HL-60 (cell line): ENCODE results near the gene FLNC.

Source experiments
- DNase-seq, 2 experiments: peaks; one replicate each; pipeline ENCODE4 v3.0.0-alpha.2; 2010 to 2020; ENCODE audit warnings: low read depth in 1 of 2, low spot score in 1 of 2
- H3K27ac ChIP-seq: fragments of 250-450 bp; sonication (Bioruptor Pico); replicated peaks from 2 replicates; pipeline ENCODE4 v1.5.1; 2020; ENCODE audit warnings: mild to moderate bottlenecking, moderate library complexity
- H3K27me3 ChIP-seq: fragments of 250-450 bp; sonication (Bioruptor Pico); 2 replicates; pipeline ENCODE4 v1.5.1; 2021; ENCODE audit warnings: mild to moderate bottlenecking, moderate library complexity; ENCODE audit not compliant: insufficient read depth, poor library complexity, severe bottlenecking
- H3K4me3 ChIP-seq: replicated peaks from 2 replicates; pipeline ENCODE4 v1.5.1; 2011; ENCODE audit warnings: mild to moderate bottlenecking, control low read depth, low read length; ENCODE audit not compliant: insufficient read depth
- GABPA ChIP-seq: IDR thresholded peaks from 2 replicates; pipeline ENCODE4 v1.6.1; 2012; ENCODE audit warnings: low read depth
- POLR2AphosphoS5 ChIP-seq: IDR thresholded peaks from 2 replicates; pipeline ENCODE4 v1.6.1; 2012; ENCODE audit warnings: low read depth
- REST ChIP-seq: IDR thresholded peaks from 2 replicates; pipeline ENCODE4 v1.6.1; 2012; ENCODE audit warnings: low read depth; ENCODE audit not compliant: insufficient replicate concordance
- SPI1 ChIP-seq: IDR thresholded peaks from 2 replicates; pipeline ENCODE4 v1.6.1; 2012; ENCODE audit warnings: low read depth, mild to moderate bottlenecking, borderline replicate concordance
- TF ChIP-seq, protein P1 (sequence below): IDR thresholded peaks from one replicate; pipeline ENCODE4 v1.5.1; 2011; ENCODE audit warnings: low read length, control low read depth, inconsistent platforms; ENCODE audit not compliant: insufficient read depth

The FLNC gene

DNA sequence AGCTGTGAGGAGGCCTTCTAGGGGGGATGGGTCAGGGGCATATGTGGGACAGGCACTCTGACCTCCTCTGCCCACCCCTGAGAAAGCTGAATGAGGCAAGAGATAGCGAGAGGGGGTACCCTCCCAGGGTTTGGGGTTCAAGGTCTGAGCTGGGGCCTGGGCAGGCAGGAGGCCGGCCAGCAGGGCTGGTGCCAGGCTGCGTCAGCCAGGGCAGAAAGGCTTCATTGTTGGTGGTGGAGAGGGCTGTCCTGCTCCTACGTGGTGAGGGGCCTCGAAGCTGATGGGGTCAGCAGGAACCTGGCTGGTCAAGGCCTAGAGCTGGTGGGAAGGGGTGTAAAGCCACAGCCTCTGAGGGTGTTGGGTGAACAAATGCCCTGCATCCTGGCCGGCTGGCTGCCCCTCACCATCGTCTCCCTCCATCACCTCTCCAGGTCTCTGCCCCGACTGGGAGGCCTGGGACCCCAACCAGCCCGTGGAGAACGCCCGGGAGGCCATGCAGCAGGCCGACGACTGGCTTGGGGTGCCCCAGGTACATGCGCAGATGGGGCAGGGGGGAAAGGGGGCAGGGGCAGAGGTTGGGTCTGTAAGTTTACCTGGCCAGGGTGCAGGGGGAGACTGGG, 6.6 kb downstream of the FLNC start:
- no peak overlapping the region for H3K27ac ChIP-seq
- TF ChIP-seq REST (no peak), POLR2AphosphoS5 (no peak), SPI1 (no peak), GABPA (no peak)
- TF ChIP-seq, protein P1, sequence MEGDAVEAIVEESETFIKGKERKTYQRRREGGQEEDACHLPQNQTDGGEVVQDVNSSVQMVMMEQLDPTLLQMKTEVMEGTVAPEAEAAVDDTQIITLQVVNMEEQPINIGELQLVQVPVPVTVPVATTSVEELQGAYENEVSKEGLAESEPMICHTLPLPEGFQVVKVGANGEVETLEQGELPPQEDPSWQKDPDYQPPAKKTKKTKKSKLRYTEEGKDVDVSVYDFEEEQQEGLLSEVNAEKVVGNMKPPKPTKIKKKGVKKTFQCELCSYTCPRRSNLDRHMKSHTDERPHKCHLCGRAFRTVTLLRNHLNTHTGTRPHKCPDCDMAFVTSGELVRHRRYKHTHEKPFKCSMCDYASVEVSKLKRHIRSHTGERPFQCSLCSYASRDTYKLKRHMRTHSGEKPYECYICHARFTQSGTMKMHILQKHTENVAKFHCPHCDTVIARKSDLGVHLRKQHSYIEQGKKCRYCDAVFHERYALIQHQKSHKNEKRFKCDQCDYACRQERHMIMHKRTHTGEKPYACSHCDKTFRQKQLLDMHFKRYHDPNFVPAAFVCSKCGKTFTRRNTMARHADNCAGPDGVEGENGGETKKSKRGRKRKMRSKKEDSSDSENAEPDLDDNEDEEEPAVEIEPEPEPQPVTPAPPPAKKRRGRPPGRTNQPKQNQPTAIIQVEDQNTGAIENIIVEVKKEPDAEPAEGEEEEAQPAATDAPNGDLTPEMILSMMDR, result no peak

DNA sequence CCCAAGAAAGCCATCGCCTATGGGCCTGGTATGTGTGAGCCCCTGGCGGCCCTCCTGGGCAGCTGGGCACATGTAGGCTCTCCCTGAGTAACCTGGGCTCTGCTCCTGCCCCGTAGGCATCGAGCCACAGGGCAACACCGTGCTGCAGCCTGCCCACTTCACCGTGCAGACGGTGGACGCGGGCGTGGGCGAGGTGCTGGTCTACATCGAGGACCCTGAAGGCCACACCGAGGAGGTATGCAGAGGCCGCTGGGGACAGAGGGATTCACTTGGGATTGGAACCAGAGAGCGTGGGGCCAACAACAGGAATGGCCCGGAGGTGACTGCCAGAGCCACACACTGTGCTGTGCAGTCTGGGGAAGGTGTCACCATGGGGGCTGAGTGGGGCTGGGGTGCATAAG, 7.3 kb downstream of the FLNC start:
- Histone ChIP-seq H3K27me3 (no peaks in the 10 kb centered on the region), H3K4me3 (no peak overlapping the region), H3K27ac (no peak overlapping the region)
- no peak for DNase-seq
- no peak for TF ChIP-seq REST
- no peak for TF ChIP-seq POLR2AphosphoS5
- TF ChIP-seq, protein P1, result no peak
- no peak for TF ChIP-seq SPI1
- TF ChIP-seq GABPA, result no peak

More for the DNA sequence above, 6.6 kb downstream of the FLNC start:
- no peak for DNase-seq
- H3K27me3 ChIP-seq, result peaks cover 2% of the 10 kb centered on the region
- H3K4me3 ChIP-seq, result no peak overlapping the region

- no peak overlapping the region for H3K27ac ChIP-seq
- DNase-seq, result no peak
- no peak for TF ChIP-seq POLR2AphosphoS5
- TF ChIP-seq GABPA, result no peak
- TF ChIP-seq SPI1, result no peak
- TF ChIP-seq, protein P1, result no peak
- no peak for TF ChIP-seq REST
- H3K27me3 ChIP-seq, result no peaks in the 10 kb centered on the region
- no peak overlapping the region for H3K4me3 ChIP-seq
Observed at GRCh38 chr7:128838109-128838779, 8.0 kb downstream of the FLNC start.
